B cell (primary cell): ENCODE results near the gene TAF1D. TPM values are rescaled to one million over a fixed set of nuclear protein-coding genes. Genes with fewer than 3 reads are reported as not detected.

Experiments
- ATAC-seq: fragments of 200-7000 bp; cut with Tn5 transposase; one replicate; pipeline ENCODE4 v1.10.0; 2021; ENCODE audit warnings: low read depth, mild to moderate bottlenecking, moderate number of reproducible peaks, moderate library complexity
- CTCF ChIA-PET: fragments of 350-600 bp; sonication (Branson Sonifier 250); formaldehyde crosslinking; loops from one replicate; lab custom pipeline; 2021; ENCODE audit warnings: antibody characterized with exemption, inconsistent platforms; lab: Charles Lee
- POLR2A ChIA-PET: fragments of 350-600 bp; sonication (Branson Sonifier 250); formaldehyde crosslinking; loops from one replicate; lab custom pipeline; 2021; ENCODE audit warnings: antibody characterized with exemption; lab: Charles Lee
- DNase-seq: peaks from one replicate; pipeline ENCODE4 v3.0.0; 2013
- H2AFZ ChIP-seq: 2 replicates; pipeline ENCODE4 v1.6.1; 2012; ENCODE audit warnings: mild to moderate bottlenecking, low read depth, low read length; ENCODE audit not compliant: insufficient read depth, poor library complexity, severe bottlenecking
- H3K27ac ChIP-seq, 2 donors: 1 replicate in 1 of 2; 2 replicates in 1 of 2; pipeline ENCODE4 v1.5.1; 2012 to 2013; ENCODE audit warnings: low read length in 2 of 2, mild to moderate bottlenecking in 2 of 2, moderate library complexity in 1 of 2
- H3K27me3 ChIP-seq, 4 experiments: fragments of 200-600 bp in 1 of 4; sonication (generic) in 1 of 4; replicated peaks in 1 of 4; 1 replicate in 2 of 4; 2 replicates in 2 of 4; pipeline versions ENCODE4 v1.6.1 to v1.7.0; 2013 to 2016; ENCODE audit warnings: low read length in 3 of 4, mild to moderate bottlenecking in 2 of 4, mixed read lengths in 1 of 4, moderate library complexity in 1 of 4; ENCODE audit not compliant: insufficient read depth in 4 of 4, control insufficient read depth in 3 of 4; ENCODE audit errors: control extremely low read depth in 1 of 4
- H3K36me3 ChIP-seq, 2 experiments: replicated peaks in 1 of 2; 1 replicate in 1 of 2; 2 replicates in 1 of 2; pipeline versions ENCODE4 v1.6.1 to v1.7.1; 2013; ENCODE audit warnings: low read length in 1 of 2; ENCODE audit not compliant: insufficient read depth in 2 of 2, control insufficient read depth in 1 of 2; ENCODE audit errors: control extremely low read depth in 1 of 2, extremely low read depth in 1 of 2
- H3K4me1 ChIP-seq, 2 donors: fragments of 200-600 bp in 1 of 2; sonication (generic) in 1 of 2; 1 replicate in 1 of 2; 2 replicates in 1 of 2; pipeline versions ENCODE4 v1.5.1 to v1.6.1; 2013 to 2017; ENCODE audit warnings: low read length in 2 of 2; ENCODE audit not compliant: control insufficient read depth in 2 of 2, insufficient read depth in 2 of 2
- H3K4me2 ChIP-seq: replicated peaks from 2 replicates; pipeline ENCODE3; 2012; ENCODE audit warnings: mild to moderate bottlenecking, low read depth, low read length; ENCODE audit not compliant: poor library complexity, severe bottlenecking
- H3K4me3 ChIP-seq, 5 experiments: fragments of 200-600 bp in 1 of 5; sonication (generic) in 1 of 5; 1 replicate in 3 of 5; 2 replicates in 2 of 5; pipeline versions ENCODE4 v1.5.1 to v1.7.0; 2011 to 2016; ENCODE audit warnings: low read length in 4 of 5, mild to moderate bottlenecking in 4 of 5, low read depth in 2 of 5, control low read depth in 1 of 5, moderate library complexity in 1 of 5; ENCODE audit not compliant: insufficient read depth in 1 of 5; ENCODE audit errors: control extremely low read depth in 1 of 5, extremely low read depth in 1 of 5
- H3K79me2 ChIP-seq: fragments of 200-600 bp; sonication (generic); one replicate; pipeline ENCODE4 v1.6.0; 2016; ENCODE audit warnings: low read length; ENCODE audit not compliant: control insufficient read depth, insufficient read depth
- H3K9ac ChIP-seq: fragments of 200-600 bp; sonication (generic); 2 replicates; pipeline ENCODE4 v1.6.1; 2017; ENCODE audit warnings: mild to moderate bottlenecking, low read length, moderate library complexity
- H3K9me3 ChIP-seq, 3 donors: one replicate each; pipeline versions ENCODE4 v1.6.1 to v1.7.1; 2013; ENCODE audit warnings: low read length in 2 of 3; ENCODE audit not compliant: control insufficient read depth in 2 of 3, insufficient read depth in 1 of 3; ENCODE audit errors: control extremely low read depth in 1 of 3
- H4K20me1 ChIP-seq: 2 replicates; pipeline ENCODE4 v1.6.0; 2012; ENCODE audit warnings: mild to moderate bottlenecking, low read length; ENCODE audit not compliant: insufficient read depth, control insufficient read depth, poor library complexity, severe bottlenecking
- H3K27ac Mint-ChIP-seq: one replicate; pipeline ENCODE4 v1.8.0; 2021; ENCODE audit warnings: mixed read lengths
- H3K27me3 Mint-ChIP-seq: one replicate; pipeline ENCODE4 v1.8.0; 2021; ENCODE audit warnings: mixed read lengths
- H3K4me1 Mint-ChIP-seq: one replicate; pipeline ENCODE4 v1.8.0; 2021; ENCODE audit warnings: mixed read lengths
- H3K4me3 Mint-ChIP-seq: one replicate; pipeline ENCODE4 v1.8.0; 2021; ENCODE audit warnings: mixed read lengths
- H3K9me3 Mint-ChIP-seq: one replicate; pipeline ENCODE4 v1.8.0; 2022; ENCODE audit warnings: mixed read lengths; ENCODE audit not compliant: insufficient read depth
- EZH2 ChIP-seq: IDR thresholded peaks from 2 replicates; pipeline ENCODE4 v1.6.1; 2012; ENCODE audit warnings: borderline replicate concordance, low read depth, mild to moderate bottlenecking, moderate library complexity, low read length; ENCODE audit not compliant: insufficient read depth, poor library complexity, severe bottlenecking
- WGBS: methylation state at CpG from one replicate; pipeline ENCODE4 v1.1.5; 2013; ENCODE audit warnings: missing lambda C conversion rate; ENCODE audit not compliant: insufficient coverage; 5-methylcytosine and 5-hydroxymethylcytosine counted together
- intact Hi-C: fragments of 100-400 bp; cut with micrococcal nuclease; formaldehyde crosslinking; loops from one replicate; pipeline ENCODE4 v1.10.0; 2022
- polyA plus RNA-seq: library from polyadenylated mRNA; depleted of rRNA; stranded (reverse); fragments of >200 nt; gene quantifications from 2 replicates; pipeline ENCODE4 v1.2.3, GENCODE V29; 2012
- small RNA-seq: library from RNA; depleted of rRNA; stranded (forward); fragments of <200 nt; gene quantifications from one replicate; pipeline ENCODE3, GENCODE V24; 2012; ENCODE audit warnings: low replicate concordance, low read depth; ENCODE audit not compliant: insufficient read length
- total RNA-seq, 2 donors: library from RNA; stranded (reverse); fragments of 120-200 nt in 1 of 2; gene quantifications; 1 replicate in 1 of 2; 2 replicates in 1 of 2; pipeline versions ENCODE4 v1.2.3 to v1.2.4, GENCODE V29; 2013 to 2022
- TF ChIP-seq, protein P1 (sequence below): fragments of 200-600 bp; IDR thresholded peaks from one replicate; pipeline ENCODE4 v1.8.0; 2022; ENCODE audit warnings: antibody characterized with exemption, mild to moderate bottlenecking

The TAF1D gene
- total and polyA plus RNA-seq, 2 donors (not counting 1 experiment from before 2014, with no cell fraction given) = 127 to 230 TPM

DNA sequence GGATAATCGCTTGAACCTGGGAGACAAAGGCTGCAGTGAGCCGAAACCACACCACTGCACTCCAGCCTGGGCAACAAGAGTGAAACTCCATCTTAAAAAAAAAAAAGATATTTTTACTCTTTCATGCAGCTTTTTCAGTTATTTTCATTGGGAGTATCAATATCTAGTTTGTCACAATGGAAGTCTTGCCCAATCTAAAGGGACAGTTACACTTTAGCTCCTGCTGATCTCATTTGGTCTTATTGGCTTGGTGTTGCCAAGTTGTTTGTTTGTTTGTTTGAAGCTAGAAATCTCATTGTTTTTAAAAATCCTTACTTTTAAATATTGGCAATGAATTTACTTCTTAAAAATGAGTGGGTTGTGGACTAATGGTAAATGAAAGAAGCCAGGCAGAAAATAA is 55.1 kb downstream of the TAF1D start:
- Histone ChIP-seq H3K4me2 (no peak overlapping the region), H4K20me1 (no peaks in the 10 kb centered on the region), H3K27me3 (no peaks in the 10 kb centered on the region), H3K36me3 (peaks cover 12 to 61% of the 10 kb centered on the region in 2 experiments), H3K79me2 (no peaks in the 10 kb centered on the region), H3K9me3 (no peaks in the 10 kb centered on the region), H2AFZ (no peak overlapping the region), H3K9ac (no peak overlapping the region), H3K4me3 (no peak overlapping the region), H3K27ac (no peak overlapping the region), H3K4me1 (peaks cover 4 to 5% of the 10 kb centered on the region in 2 donors)
- ChIA-PET CTCF (interaction anchor here (0.6 kb wide), 1 partner anchor 34 kb away, joined by 4 read pairs; no protein-coding TSS in a partner anchor), POLR2A (no interaction called here)
- ATAC-seq (no peak), DNase-seq (no peak)
- H3K27ac Mint-ChIP-seq = no peak overlapping the region
- TF ChIP-seq, protein P1, sequence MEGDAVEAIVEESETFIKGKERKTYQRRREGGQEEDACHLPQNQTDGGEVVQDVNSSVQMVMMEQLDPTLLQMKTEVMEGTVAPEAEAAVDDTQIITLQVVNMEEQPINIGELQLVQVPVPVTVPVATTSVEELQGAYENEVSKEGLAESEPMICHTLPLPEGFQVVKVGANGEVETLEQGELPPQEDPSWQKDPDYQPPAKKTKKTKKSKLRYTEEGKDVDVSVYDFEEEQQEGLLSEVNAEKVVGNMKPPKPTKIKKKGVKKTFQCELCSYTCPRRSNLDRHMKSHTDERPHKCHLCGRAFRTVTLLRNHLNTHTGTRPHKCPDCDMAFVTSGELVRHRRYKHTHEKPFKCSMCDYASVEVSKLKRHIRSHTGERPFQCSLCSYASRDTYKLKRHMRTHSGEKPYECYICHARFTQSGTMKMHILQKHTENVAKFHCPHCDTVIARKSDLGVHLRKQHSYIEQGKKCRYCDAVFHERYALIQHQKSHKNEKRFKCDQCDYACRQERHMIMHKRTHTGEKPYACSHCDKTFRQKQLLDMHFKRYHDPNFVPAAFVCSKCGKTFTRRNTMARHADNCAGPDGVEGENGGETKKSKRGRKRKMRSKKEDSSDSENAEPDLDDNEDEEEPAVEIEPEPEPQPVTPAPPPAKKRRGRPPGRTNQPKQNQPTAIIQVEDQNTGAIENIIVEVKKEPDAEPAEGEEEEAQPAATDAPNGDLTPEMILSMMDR = no peak
- TF ChIP-seq EZH2 = no peak
- no peaks in the 10 kb centered on the region for H3K27me3 Mint-ChIP-seq
- no peaks in the 10 kb centered on the region for H3K9me3 Mint-ChIP-seq
- 100% methylated on average over 1 of the region's 2 CpGs for WGBS
- H3K4me3 Mint-ChIP-seq = no peak overlapping the region
- intact Hi-C loops = no loop called here
- H3K4me1 Mint-ChIP-seq = peaks cover 9% of the 10 kb centered on the region

Small RNA genes lying within 50 kb of the gene (small RNA-seq; reads per million reads assigned to genes)
- not detected for gene RF00019
- gene RF00493 = 21.6 reads per million, percentile 90 among the genes with 10 or more reads in this experiment
- gene SCARNA9 = not detected
- gene SNORA1 = not detected
- gene SNORA18 = not detected
- not detected for gene SNORA25
- not detected for gene SNORA32
- gene SNORA40 = not detected
- not detected for gene SNORA8
- gene SNORD5 = not detected
- 15,636 reads per million, percentile 99 among the genes with 10 or more reads in this experiment for gene SNORD6

Other genes starting within 250 kb of the TAF1D start
- gene SMCO4, start 198.1 kb downstream of the TAF1D start, total RNA-seq = 2.0 and 3.6 TPM in 2 replicates
- 1.3 and 5.1 TPM in 2 replicates for gene SMCO4, start 198.1 kb downstream of the TAF1D start, polyA plus RNA-seq
- gene CEP295, start 79.8 kb downstream of the TAF1D start, total RNA-seq = 24.8 and 25.8 TPM in 2 replicates
- 12.2 and 14.7 TPM in 2 replicates for gene CEP295, start 79.8 kb downstream of the TAF1D start, polyA plus RNA-seq
- 38.9 and 40.3 TPM in 2 replicates for gene C11orf54, start 177 bp upstream of the TAF1D start, total RNA-seq
- gene C11orf54, start 177 bp upstream of the TAF1D start, polyA plus RNA-seq = 9.2 and 13.1 TPM in 2 replicates
- 78.1 and 82.7 TPM in 2 replicates for gene MED17, start 42.8 kb upstream of the TAF1D start, total RNA-seq
- gene MED17, start 42.8 kb upstream of the TAF1D start, polyA plus RNA-seq = 26.1 and 38.5 TPM in 2 replicates
- gene VSTM5, start 109.1 kb upstream of the TAF1D start, total RNA-seq = not detected in 2 replicates
- not detected in 2 replicates for gene VSTM5, start 109.1 kb upstream of the TAF1D start, polyA plus RNA-seq